Neuronal stem cell (in vitro differentiated cells): ENCODE measurements around the gene UCN3.

Experiments used
- DNase-seq: peaks from one replicate; pipeline ENCODE4 v3.0.0-alpha.2; 2013; ENCODE audit warnings: low spot score
- H2AFZ ChIP-seq: one replicate; pipeline ENCODE4 v1.6.1; 2013; ENCODE audit warnings: mild to moderate bottlenecking, low read length, inconsistent platforms
- H2AK5ac ChIP-seq: 2 replicates; pipeline ENCODE4 v1.6.1; 2013; ENCODE audit warnings: low read depth, mild to moderate bottlenecking, inconsistent platforms, low read length, moderate library complexity, mixed read lengths
- H2BK120ac ChIP-seq: 2 replicates; pipeline ENCODE4 v1.6.1; 2013; ENCODE audit warnings: low read depth, mild to moderate bottlenecking, inconsistent platforms, low read length, moderate library complexity, mixed read lengths
- H2BK12ac ChIP-seq: one replicate; pipeline ENCODE4 v1.6.1; 2013; ENCODE audit warnings: low read length, inconsistent platforms
- H2BK15ac ChIP-seq: 2 replicates; pipeline ENCODE4 v1.6.1; 2013; ENCODE audit warnings: mild to moderate bottlenecking, low read length, inconsistent platforms, mixed read lengths
- H2BK5ac ChIP-seq: one replicate; pipeline ENCODE4 v1.6.1; 2013; ENCODE audit warnings: inconsistent platforms, mild to moderate bottlenecking, low read length, moderate library complexity
- H3K14ac ChIP-seq: one replicate; pipeline ENCODE4 v1.6.1; 2013; ENCODE audit warnings: low read length, inconsistent platforms
- H3K18ac ChIP-seq: 2 replicates; pipeline ENCODE4 v1.6.1; 2013; ENCODE audit warnings: low read length, inconsistent platforms
- H3K23ac ChIP-seq: 2 replicates; pipeline ENCODE4 v1.6.1; 2013; ENCODE audit warnings: low read depth, mild to moderate bottlenecking, mixed read lengths, low read length, inconsistent platforms; ENCODE audit not compliant: poor library complexity
- H3K27ac ChIP-seq: replicated peaks from 3 replicates; pipeline ENCODE4 v1.5.1; 2013; ENCODE audit warnings: low read length, inconsistent platforms
- H3K27me3 ChIP-seq, 3 experiments: 2 replicates each; pipeline ENCODE4 v1.6.1; 2013; ENCODE audit warnings: low read length in 3 of 3, mild to moderate bottlenecking in 2 of 3, inconsistent platforms in 1 of 3, low read depth in 1 of 3, mixed read lengths in 1 of 3, moderate library complexity in 1 of 3; ENCODE audit not compliant: control insufficient read depth in 3 of 3, insufficient read depth in 3 of 3
- H3K36me3 ChIP-seq, 2 donors: replicated peaks in 1 of 2; 2 replicates each; pipeline ENCODE4 v1.6.1; 2013; ENCODE audit warnings: low read length in 2 of 2; ENCODE audit not compliant: control insufficient read depth in 2 of 2, insufficient read depth in 2 of 2
- H3K4ac ChIP-seq: 2 replicates; pipeline ENCODE4 v1.6.1; 2013; ENCODE audit warnings: inconsistent platforms, mild to moderate bottlenecking, low read length, moderate library complexity
- H3K4me1 ChIP-seq, 2 donors: 1 replicate in 1 of 2; 2 replicates in 1 of 2; pipeline ENCODE4 v1.6.1; 2013; ENCODE audit warnings: low read length in 2 of 2, low read depth in 1 of 2; ENCODE audit not compliant: control insufficient read depth in 2 of 2, insufficient read depth in 1 of 2
- H3K4me2 ChIP-seq: one replicate; pipeline ENCODE4 v1.6.1; 2013; ENCODE audit warnings: mild to moderate bottlenecking, low read length, inconsistent platforms; ENCODE audit not compliant: insufficient read depth, poor library complexity, severe bottlenecking
- H3K4me3 ChIP-seq, 2 donors: 2 replicates each; pipeline ENCODE4 v1.5.1; 2013; ENCODE audit warnings: low read length in 2 of 2, mild to moderate bottlenecking in 2 of 2, inconsistent platforms in 1 of 2, moderate library complexity in 1 of 2
- H3K79me1 ChIP-seq: one replicate; pipeline ENCODE4 v1.6.1; 2013; ENCODE audit warnings: low read depth, mild to moderate bottlenecking, inconsistent platforms, low read length, moderate library complexity
- H3K9ac ChIP-seq: one replicate; pipeline ENCODE4 v1.6.1; 2013; ENCODE audit warnings: mild to moderate bottlenecking, low read depth, low read length, inconsistent platforms; ENCODE audit not compliant: poor library complexity
- H3K9me3 ChIP-seq, 2 donors: replicated peaks in 1 of 2; 2 replicates each; pipeline versions ENCODE3 to v1.6.1; 2013; ENCODE audit warnings: low read length in 2 of 2, mild to moderate bottlenecking in 2 of 2, inconsistent platforms in 1 of 2, low read depth in 1 of 2, mixed read lengths in 1 of 2, moderate library complexity in 1 of 2; ENCODE audit not compliant: control insufficient read depth in 2 of 2, insufficient read depth in 1 of 2
- H4K8ac ChIP-seq: one replicate; pipeline ENCODE4 v1.6.1; 2013; ENCODE audit warnings: low read depth, mild to moderate bottlenecking, inconsistent platforms, low read length, moderate library complexity
- H4K91ac ChIP-seq: one replicate; pipeline ENCODE4 v1.6.1; 2013; ENCODE audit warnings: low read length, low read depth, mild to moderate bottlenecking, inconsistent platforms; ENCODE audit not compliant: poor library complexity
- WGBS, 2 donors: extraction: QIAGEN DNeasy Blood & Tissue Kit; methylation state at CpG; one replicate each; pipeline ENCODE4 v1.1.7; 2013; ENCODE audit warnings: missing lambda C conversion rate in 2 of 2, mixed read lengths in 1 of 2; ENCODE audit not compliant: insufficient read length in 2 of 2, insufficient replicate concordance in 1 of 2; ENCODE audit errors: extremely low coverage in 2 of 2; 5-methylcytosine and 5-hydroxymethylcytosine counted together

The UCN3 gene

GRCh38 chr10:5355594-5356301, 9.0 kb upstream of the UCN3 start:
- H3K27me3 ChIP-seq, result peaks cover 0 to 8% (median 0%) of the 10 kb centered on the region in 3 experiments
- H2AFZ ChIP-seq, result no peak overlapping the region
- no peak overlapping the region for H3K23ac ChIP-seq
- peaks cover 0 to 2% of the 10 kb centered on the region in 2 donors for H3K9me3 ChIP-seq
- H3K4me1 ChIP-seq, result no peaks in the 10 kb centered on the region
- no peak overlapping the region for H2BK120ac ChIP-seq
- H4K8ac ChIP-seq, result no peak overlapping the region
- no peaks in the 10 kb centered on the region for H3K36me3 ChIP-seq
- no peak overlapping the region for H3K4me2 ChIP-seq
- no peak overlapping the region for H3K18ac ChIP-seq
- no peak overlapping the region for H3K14ac ChIP-seq
- H3K4me3 ChIP-seq, result no peak overlapping the region
- H3K4ac ChIP-seq, result no peak overlapping the region
- WGBS, 2 donors, result no CpG with 5 or more reads among the region's 6 CpGs
- H4K91ac ChIP-seq, result no peak overlapping the region
- no peak overlapping the region for H2BK5ac ChIP-seq
- no peak overlapping the region for H3K9ac ChIP-seq
- no peak overlapping the region for H2BK15ac ChIP-seq
- DNase-seq, result no peak
- no peaks in the 10 kb centered on the region for H3K79me1 ChIP-seq
- H2BK12ac ChIP-seq, result no peak overlapping the region
- no peak overlapping the region for H3K27ac ChIP-seq
- H2AK5ac ChIP-seq, result no peak overlapping the region

- Histone ChIP-seq H3K27ac (no peak overlapping the region), H3K4me2 (no peak overlapping the region), H2AK5ac (no peak overlapping the region), H2BK5ac (no peak overlapping the region), H3K79me1 (no peaks in the 10 kb centered on the region), H3K23ac (no peak overlapping the region), H2BK120ac (no peak overlapping the region), H3K14ac (no peak overlapping the region), H3K4ac (no peak overlapping the region), H3K36me3 (no peaks in the 10 kb centered on the region), H3K9me3 (peaks cover 0 to 2% of the 10 kb centered on the region in 2 donors), H2BK12ac (no peak overlapping the region), H2AFZ (no peak overlapping the region), H2BK15ac (no peak overlapping the region), H4K8ac (no peak overlapping the region), H3K18ac (no peak overlapping the region), H3K4me1 (no peaks in the 10 kb centered on the region), H3K27me3 (peaks cover 0 to 8% (median 0%) of the 10 kb centered on the region in 3 experiments), H4K91ac (no peak overlapping the region), H3K4me3 (no peak overlapping the region), H3K9ac (no peak overlapping the region)
- DNase-seq, result no peak
- WGBS, 2 donors, result 100% methylated on average over 3 of the region's 4 CpGs; no CpG with 5 or more reads in 1 of the 2 donors
Measured at GRCh38 chr10:5356302-5356763, 8.4 kb upstream of the UCN3 start.

GRCh38 chr10:5360318-5360915, 4.3 kb upstream of the UCN3 start:
- Histone ChIP-seq H3K36me3 (no peaks in the 10 kb centered on the region), H2BK5ac (no peak overlapping the region), H3K23ac (no peak overlapping the region), H3K4me3 (no peak overlapping the region), H2BK15ac (no peak overlapping the region), H3K79me1 (no peaks in the 10 kb centered on the region), H3K4me2 (no peak overlapping the region), H3K9ac (no peak overlapping the region), H4K91ac (no peak overlapping the region), H3K9me3 (peaks cover 0 to 2% of the 10 kb centered on the region in 2 donors), H3K27me3 (no peaks in the 10 kb centered on the region), H4K8ac (no peak overlapping the region), H2BK12ac (no peak overlapping the region), H3K27ac (no peak overlapping the region), H3K4me1 (no peaks in the 10 kb centered on the region), H2AFZ (no peak overlapping the region), H2AK5ac (no peak overlapping the region), H2BK120ac (no peak overlapping the region), H3K14ac (no peak overlapping the region), H3K4ac (no peak overlapping the region), H3K18ac (no peak overlapping the region)
- no peak for DNase-seq
- no CpG with 5 or more reads among the region's 7 CpGs for WGBS, 2 donors

GRCh38 chr10:5361966-5362365, 2.8 kb upstream of the UCN3 start:
- no CpG with 5 or more reads among the region's 4 CpGs for WGBS, 2 donors
- no peaks in the 10 kb centered on the region for H3K4me1 ChIP-seq

More at GRCh38 chr10:5361966-5362365, 2.8 kb upstream of the UCN3 start:
- H3K23ac ChIP-seq, result no peak overlapping the region
- H2BK15ac ChIP-seq, result no peak overlapping the region
- H3K4me3 ChIP-seq, result no peak overlapping the region
- no peak overlapping the region for H2BK5ac ChIP-seq
- no peak for DNase-seq
- H3K14ac ChIP-seq, result no peak overlapping the region
- H3K79me1 ChIP-seq, result no peaks in the 10 kb centered on the region
- H2BK12ac ChIP-seq, result no peak overlapping the region
- H3K4ac ChIP-seq, result no peak overlapping the region
- no peak overlapping the region for H3K27ac ChIP-seq
- H2AK5ac ChIP-seq, result no peak overlapping the region
- H4K8ac ChIP-seq, result no peak overlapping the region
- no peaks in the 10 kb centered on the region for H3K27me3 ChIP-seq
- H2BK120ac ChIP-seq, result no peak overlapping the region
- no peak overlapping the region for H3K9ac ChIP-seq
- H3K36me3 ChIP-seq, result no peaks in the 10 kb centered on the region
- H3K9me3 ChIP-seq, result peaks cover 0 to 2% of the 10 kb centered on the region in 2 donors
- no peak overlapping the region for H3K4me2 ChIP-seq
- H4K91ac ChIP-seq, result no peak overlapping the region
- no peak overlapping the region for H2AFZ ChIP-seq
- H3K18ac ChIP-seq, result no peak overlapping the region
